IPS-NIHi7 (cell line): ENCODE measurements around the gene RETREG1.

Source experiments
- DNase-seq: peaks from one replicate; pipeline ENCODE4 v3.0.0; 2012; ENCODE audit warnings: mixed read lengths; ENCODE audit errors: extremely low spot score

RETREG1 gene

GRCh38 chr5:16528382-16529110 is 88.3 kb downstream of the RETREG1 start:
- DNase-seq, result no peak

GRCh38 chr5:16525651-16526050 is 91.1 kb downstream of the RETREG1 start:
- no peak for DNase-seq

- DNase-seq, result no peak
These were observed 92.5 kb downstream of the RETREG1 start for GRCh38 chr5:16524286-16524685.

GRCh38 chr5:16521521-16522483 is 95.0 kb downstream of the RETREG1 start:
- no peak for DNase-seq

- DNase-seq, result no peak
These were observed 96.0 kb downstream of the RETREG1 start for GRCh38 chr5:16520841-16521240.

- DNase-seq, result no peak
These were observed 97.4 kb downstream of the RETREG1 start for GRCh38 chr5:16519435-16519834.

- no peak for DNase-seq
These were observed 98.2 kb downstream of the RETREG1 start for GRCh38 chr5:16518606-16519005.

- DNase-seq, result no peak
These were observed 101.3 kb downstream of the RETREG1 start for GRCh38 chr5:16515532-16515931.

GRCh38 chr5:16510098-16510497 is 106.7 kb downstream of the RETREG1 start:
- no peak for DNase-seq

- DNase-seq, result peak; percentile 63
These were observed 107.9 kb downstream of the RETREG1 start for GRCh38 chr5:16508730-16509531.

- DNase-seq, result no peak
These were observed 109.1 kb downstream of the RETREG1 start for GRCh38 chr5:16507716-16508115.

- DNase-seq, result no peak
These were observed 110.9 kb downstream of the RETREG1 start for GRCh38 chr5:16505904-16506303.

- DNase-seq, result no peak
These were observed 111.5 kb downstream of the RETREG1 start for GRCh38 chr5:16505140-16505891.

GRCh38 chr5:16504571-16504970 is 112.2 kb downstream of the RETREG1 start:
- no peak for DNase-seq

- no peak for DNase-seq
These were observed 113.9 kb downstream of the RETREG1 start for GRCh38 chr5:16502866-16503265.

- no peak for DNase-seq
These were observed 116.8 kb downstream of the RETREG1 start for GRCh38 chr5:16500024-16500423.

- no peak for DNase-seq
These were observed 119.3 kb downstream of the RETREG1 start for GRCh38 chr5:16497546-16497945.

- DNase-seq, result no peak
These were observed 123.5 kb downstream of the RETREG1 start for GRCh38 chr5:16493261-16493660.

GRCh38 chr5:16492398-16493140 is 124.2 kb downstream of the RETREG1 start:
- no peak for DNase-seq

- no peak for DNase-seq
These were observed 125.9 kb downstream of the RETREG1 start for GRCh38 chr5:16490911-16491310.
